Left lung (tissue), 10 donors: ENCODE data around the gene LRRC71. TPM values are rescaled to one million over a fixed set of nuclear protein-coding genes. Genes with fewer than 3 reads are reported as not detected.

Experiments used
- ATAC-seq: fragments of 200-7000 bp; cut with Tn5 transposase; one replicate; pipeline ENCODE4 v1.9.1; 2020; ENCODE audit warnings: moderate library complexity
- DNase-seq, 4 donors: peaks; one replicate each; pipeline ENCODE4 v3.0.0-alpha.2; 2013 to 2020
- H3K27ac ChIP-seq, 2 donors: fragments of 200-600 bp; sonication (generic) in 1 of 2; one replicate each; pipeline versions ENCODE4 v1.5.0 to v1.8.0; 2020 to 2021
- H3K27me3 ChIP-seq, 2 donors: fragments of 200-600 bp; sonication (generic) in 1 of 2; one replicate each; pipeline versions ENCODE4 v1.5.0 to v1.8.0; 2020 to 2021
- H3K36me3 ChIP-seq, 2 donors: fragments of 200-600 bp; sonication (generic) in 1 of 2; one replicate each; pipeline versions ENCODE4 v1.5.0 to v1.8.0; 2020 to 2021
- H3K4me1 ChIP-seq, 2 donors: fragments of 200-600 bp; one replicate each; pipeline ENCODE4 v1.8.0; 2021
- H3K4me3 ChIP-seq, 2 donors: fragments of 200-600 bp; sonication (generic) in 1 of 2; one replicate each; pipeline versions ENCODE4 v1.5.0 to v1.8.0; 2020 to 2021; ENCODE audit warnings: mild to moderate bottlenecking in 1 of 2
- H3K9me3 ChIP-seq, 2 donors: fragments of 200-600 bp; sonication (generic) in 1 of 2; one replicate each; pipeline versions ENCODE4 v1.5.0 to v1.8.0; 2020 to 2021
- CTCF ChIP-seq, 2 donors: fragments of 200-600 bp; sonication (generic) in 1 of 2; IDR thresholded peaks; one replicate each; pipeline versions ENCODE4 v1.5.0 to v1.8.0; 2021; ENCODE audit warnings: antibody characterized with exemption in 2 of 2
- intact Hi-C, 2 donors: fragments of 100-400 bp; cut with DNase I; formaldehyde crosslinking; loops; one replicate each; pipeline versions ENCODE4 v1.11.2 to v1.14.2; 2022
- polyA plus RNA-seq, 6 donors: library from polyadenylated mRNA; unstranded; fragments of 120-200 nt; gene quantifications; one replicate each; pipeline ENCODE4 v1.2.1, GENCODE V29; 2013; ENCODE audit not compliant: insufficient read length in 6 of 6
- total RNA-seq, 2 donors: library from RNA; stranded (reverse); fragmentation: NEBNext Ultra II Directional; extraction: Animal tissue kit (Norgen Biotek cat#: 25700); gene quantifications; one replicate each; pipeline ENCODE4 v1.2.1, GENCODE V29; 2021
- donor health status: DM: no; HTN: yes; CAD: no.
- donor health status: DM: no; HTN: no; CAD: no.

LRRC71 gene
- total and polyA plus RNA-seq, 8 donors, result 0.38 to 5.5 (median 3.1) TPM

GRCh38 chr1:156913809-156914387 is 6.5 kb upstream of the LRRC71 start:
- Histone ChIP-seq H3K9me3 (no peaks in the 10 kb centered on the region), H3K27ac (no peak overlapping the region), H3K4me1 (no peaks in the 10 kb centered on the region), H3K4me3 (no peak overlapping the region), H3K36me3 (peaks cover 0 to 15% of the 10 kb centered on the region in 2 donors), H3K27me3 (peaks cover 0 to 22% of the 10 kb centered on the region in 2 donors)
- no peak for TF ChIP-seq CTCF (IDR thresholded peaks at IDR 0.05)
- ATAC-seq (no peak), DNase-seq (no peak)
- intact Hi-C loops, result no loop called here

GRCh38 chr1:156914440-156914856 is 6.0 kb upstream of the LRRC71 start:
- H3K4me1 ChIP-seq, result no peaks in the 10 kb centered on the region
- no peaks in the 10 kb centered on the region for H3K9me3 ChIP-seq
- peaks cover 0 to 23% of the 10 kb centered on the region in 2 donors for H3K27me3 ChIP-seq
- no peak overlapping the region for H3K4me3 ChIP-seq
- no peak for TF ChIP-seq CTCF (IDR thresholded peaks at IDR 0.05)
- intact Hi-C loops, result no loop called here
- no peak overlapping the region for H3K27ac ChIP-seq
- peaks cover 0 to 15% of the 10 kb centered on the region in 2 donors for H3K36me3 ChIP-seq
- DNase-seq, result peak in 1 of 4 donors; percentile 35
- no peak for ATAC-seq

GRCh38 chr1:156921053-156921529 is 659 bp downstream of the LRRC71 start:
- intact Hi-C loops, result no loop called here

GRCh38 chr1:156922986-156923669 is 2.7 kb downstream of the LRRC71 start:
- ATAC-seq (no peak), DNase-seq (no peak)
- Histone ChIP-seq H3K36me3 (no peaks in the 10 kb centered on the region), H3K27ac (no peak overlapping the region), H3K4me1 (peaks cover 23 to 46% of the 10 kb centered on the region in 2 donors), H3K4me3 (no peak overlapping the region), H3K9me3 (no peaks in the 10 kb centered on the region), H3K27me3 (peaks cover 64 to 100% of the 10 kb centered on the region in 2 donors)
- TF ChIP-seq CTCF (IDR thresholded peaks at IDR 0.05), result no peak
- intact Hi-C loops, result no loop called here

More at GRCh38 chr1:156921053-156921529, 659 bp downstream of the LRRC71 start:
- DNase-seq (no peak), ATAC-seq (no peak)
- Histone ChIP-seq H3K9me3 (no peaks in the 10 kb centered on the region), H3K4me1 (peaks cover 16 to 28% of the 10 kb centered on the region in 2 donors), H3K36me3 (no peaks in the 10 kb centered on the region), H3K27me3 (peaks cover 51 to 82% of the 10 kb centered on the region in 2 donors), H3K4me3 (no peak overlapping the region), H3K27ac (no peak overlapping the region)
- TF ChIP-seq CTCF (IDR thresholded peaks at IDR 0.05), result no peak

- intact Hi-C loops, result no loop called here
These were observed 3.4 kb downstream of the LRRC71 start for GRCh38 chr1:156923670-156924477.

More at GRCh38 chr1:156923670-156924477, 3.4 kb downstream of the LRRC71 start:
- Histone ChIP-seq H3K36me3 (no peaks in the 10 kb centered on the region), H3K27me3 (peaks cover 68 to 100% of the 10 kb centered on the region in 2 donors), H3K27ac (no peak overlapping the region), H3K4me1 (peaks cover 23 to 46% of the 10 kb centered on the region in 2 donors), H3K4me3 (no peak overlapping the region), H3K9me3 (no peaks in the 10 kb centered on the region)
- ATAC-seq, result no peak
- TF ChIP-seq CTCF (IDR thresholded peaks at IDR 0.05), result no peak
- no peak for DNase-seq
